Measurements from ENCODE around the gene RPS19. TPM values are rescaled to one million over a fixed set of nuclear protein-coding genes. Genes with fewer than 3 reads are reported as not detected.
"Not testable (repeated sequence)": the region's sequence is repeated elsewhere in the genome, so short reads cannot be mapped to it uniquely, and the experiment has no call there.

Gene RPS19
- total RNA-seq, 1 experiment from 2014 or later = 1,349 TPM

GRCh38 chr19:41913538-41914423 is 53.7 kb downstream of the RPS19 start:
- Histone ChIP-seq H3K27me3 (ENCODE audit: control insufficient read depth, insufficient read depth, low read length) (no peaks in the 10 kb centered on the region; the same call in 1 of the 2 replicates), H3K27ac (ENCODE audit: low read length) (no peak overlapping the region), H3K4me3 (ENCODE audit: low read depth in 2 of 2, low read length in 2 of 2) (no peak overlapping the region), H3K4me1 (ENCODE audit: control insufficient read depth, insufficient read depth, low read length) (no peaks in the 10 kb centered on the region), H3K36me3 (ENCODE audit: control insufficient read depth, insufficient read depth, low read length) (no peaks in the 10 kb centered on the region), H3K9me3 (ENCODE audit: control insufficient read depth, insufficient read depth, low read depth, low read length) (no peaks in the 10 kb centered on the region)
- POLR2A ChIA-PET = no interaction called here
- DNase-seq (ENCODE audit: low read depth, low spot score) (no peak), ATAC-seq (no peak)
- intact Hi-C loops (cut with micrococcal nuclease; ENCODE audit: unreplicated experiment) (no loop called here), in situ Hi-C loops (cut with HindIII; ENCODE audit: low pct_unique_long_range_greater_than_20kb, low sequenced_read_pairs) (no loop called here)
- TF ChIP-seq SIN3A (IDR thresholded peaks at IDR 0.05; ENCODE audit: borderline replicate concordance, insufficient read depth, low read depth, low read length) (no peak), TCF7L2 (IDR thresholded peaks at IDR 0.05; ENCODE audit: low read depth, low read length) (no peak), POLR2AphosphoS5 (IDR thresholded peaks at IDR 0.05; ENCODE audit: low read depth, low read length) (no peak)
- TF ChIP-seq, protein P1, sequence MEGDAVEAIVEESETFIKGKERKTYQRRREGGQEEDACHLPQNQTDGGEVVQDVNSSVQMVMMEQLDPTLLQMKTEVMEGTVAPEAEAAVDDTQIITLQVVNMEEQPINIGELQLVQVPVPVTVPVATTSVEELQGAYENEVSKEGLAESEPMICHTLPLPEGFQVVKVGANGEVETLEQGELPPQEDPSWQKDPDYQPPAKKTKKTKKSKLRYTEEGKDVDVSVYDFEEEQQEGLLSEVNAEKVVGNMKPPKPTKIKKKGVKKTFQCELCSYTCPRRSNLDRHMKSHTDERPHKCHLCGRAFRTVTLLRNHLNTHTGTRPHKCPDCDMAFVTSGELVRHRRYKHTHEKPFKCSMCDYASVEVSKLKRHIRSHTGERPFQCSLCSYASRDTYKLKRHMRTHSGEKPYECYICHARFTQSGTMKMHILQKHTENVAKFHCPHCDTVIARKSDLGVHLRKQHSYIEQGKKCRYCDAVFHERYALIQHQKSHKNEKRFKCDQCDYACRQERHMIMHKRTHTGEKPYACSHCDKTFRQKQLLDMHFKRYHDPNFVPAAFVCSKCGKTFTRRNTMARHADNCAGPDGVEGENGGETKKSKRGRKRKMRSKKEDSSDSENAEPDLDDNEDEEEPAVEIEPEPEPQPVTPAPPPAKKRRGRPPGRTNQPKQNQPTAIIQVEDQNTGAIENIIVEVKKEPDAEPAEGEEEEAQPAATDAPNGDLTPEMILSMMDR (IDR thresholded peaks at IDR 0.05) = no peak
- TF ChIP-seq, protein P2, sequence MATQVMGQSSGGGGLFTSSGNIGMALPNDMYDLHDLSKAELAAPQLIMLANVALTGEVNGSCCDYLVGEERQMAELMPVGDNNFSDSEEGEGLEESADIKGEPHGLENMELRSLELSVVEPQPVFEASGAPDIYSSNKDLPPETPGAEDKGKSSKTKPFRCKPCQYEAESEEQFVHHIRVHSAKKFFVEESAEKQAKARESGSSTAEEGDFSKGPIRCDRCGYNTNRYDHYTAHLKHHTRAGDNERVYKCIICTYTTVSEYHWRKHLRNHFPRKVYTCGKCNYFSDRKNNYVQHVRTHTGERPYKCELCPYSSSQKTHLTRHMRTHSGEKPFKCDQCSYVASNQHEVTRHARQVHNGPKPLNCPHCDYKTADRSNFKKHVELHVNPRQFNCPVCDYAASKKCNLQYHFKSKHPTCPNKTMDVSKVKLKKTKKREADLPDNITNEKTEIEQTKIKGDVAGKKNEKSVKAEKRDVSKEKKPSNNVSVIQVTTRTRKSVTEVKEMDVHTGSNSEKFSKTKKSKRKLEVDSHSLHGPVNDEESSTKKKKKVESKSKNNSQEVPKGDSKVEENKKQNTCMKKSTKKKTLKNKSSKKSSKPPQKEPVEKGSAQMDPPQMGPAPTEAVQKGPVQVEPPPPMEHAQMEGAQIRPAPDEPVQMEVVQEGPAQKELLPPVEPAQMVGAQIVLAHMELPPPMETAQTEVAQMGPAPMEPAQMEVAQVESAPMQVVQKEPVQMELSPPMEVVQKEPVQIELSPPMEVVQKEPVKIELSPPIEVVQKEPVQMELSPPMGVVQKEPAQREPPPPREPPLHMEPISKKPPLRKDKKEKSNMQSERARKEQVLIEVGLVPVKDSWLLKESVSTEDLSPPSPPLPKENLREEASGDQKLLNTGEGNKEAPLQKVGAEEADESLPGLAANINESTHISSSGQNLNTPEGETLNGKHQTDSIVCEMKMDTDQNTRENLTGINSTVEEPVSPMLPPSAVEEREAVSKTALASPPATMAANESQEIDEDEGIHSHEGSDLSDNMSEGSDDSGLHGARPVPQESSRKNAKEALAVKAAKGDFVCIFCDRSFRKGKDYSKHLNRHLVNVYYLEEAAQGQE (IDR thresholded peaks at IDR 0.05; ENCODE audit: insufficient read depth in 1 of 2, low read depth in 2 of 2, low read length in 1 of 2) = no peak
- no TSS peak for BruUV-seq (replicated peaks)
- CTCF ChIA-PET = no interaction called here

- ATAC-seq; H3K36me3 ChIP-seq (ENCODE audit: control insufficient read depth, insufficient read depth, low read length); CTCF ChIA-PET; in situ Hi-C loops (cut with HindIII; ENCODE audit: low pct_unique_long_range_greater_than_20kb, low sequenced_read_pairs); H3K9me3 ChIP-seq (ENCODE audit: control insufficient read depth, insufficient read depth, low read depth, low read length); H3K4me3 ChIP-seq (ENCODE audit: low read depth in 2 of 2, low read length in 2 of 2); H3K27me3 ChIP-seq (ENCODE audit: control insufficient read depth, insufficient read depth, low read length); H3K27ac ChIP-seq (ENCODE audit: low read length); POLR2A ChIA-PET; H3K4me1 ChIP-seq (ENCODE audit: control insufficient read depth, insufficient read depth, low read length); intact Hi-C loops (cut with micrococcal nuclease; ENCODE audit: unreplicated experiment); DNase-seq (ENCODE audit: low read depth, low spot score); BruUV-seq (replicated peaks): not testable (repeated sequence)
These were observed 54.4 kb downstream of the RPS19 start for GRCh38 chr19:41914424-41914834.
